HepG2 (cell line): ENCODE data around the gene PSMC3IP. TPM values are rescaled to one million over a fixed set of nuclear protein-coding genes. Genes with fewer than 3 reads are reported as not detected.

Experiments used
- ARID4A ChIP-seq: sonication (generic); formaldehyde crosslinking; IDR thresholded peaks from 2 replicates; pipeline ENCODE4 v1.5.0; 2020; ENCODE audit warnings: mild to moderate bottlenecking, missing genetic modification reagents, borderline replicate concordance
- BORCS8-MEF2B ChIP-seq: sonication (generic); formaldehyde crosslinking; IDR thresholded peaks from 2 replicates; pipeline ENCODE4 v1.8.0; 2022; ENCODE audit warnings: mild to moderate bottlenecking, missing genetic modification reagents
- FOXA1 ChIP-seq, 2 experiments: fragments of 450-650 bp in 1 of 2; sonication (generic) in 1 of 2; formaldehyde crosslinking in 1 of 2; IDR thresholded peaks; 2 replicates each; pipeline versions ENCODE4 v1.4.0 to v1.6.1; 2016 to 2020; ENCODE audit warnings: missing genetic modification reagents in 1 of 2
- GATA4 ChIP-seq: sonication (generic); IDR thresholded peaks from 2 replicates; pipeline ENCODE4 v1.6.1; 2016; ENCODE audit warnings: antibody characterized with exemption, low read depth, borderline replicate concordance
- HCFC1 ChIP-seq: fragments of 150-350 bp; IDR thresholded peaks from 2 replicates; pipeline ENCODE4 v1.6.1; 2014; ENCODE audit warnings: low read depth, low read length
- KLF11 ChIP-seq: IDR thresholded peaks from 2 replicates; pipeline ENCODE4 v1.6.1; 2016; ENCODE audit warnings: missing compliant biosample characterization
- MIXL1 ChIP-seq: IDR thresholded peaks from 2 replicates; pipeline ENCODE4 v1.6.1; 2016
- SIX1 ChIP-seq: sonication (generic); formaldehyde crosslinking; IDR thresholded peaks from 2 replicates; pipeline ENCODE4 v1.4.0; 2020; ENCODE audit warnings: missing genetic modification reagents, borderline replicate concordance
- SNAI1 ChIP-seq: sonication (generic); formaldehyde crosslinking; IDR thresholded peaks from 2 replicates; pipeline ENCODE4 v1.5.0; 2020; ENCODE audit warnings: mild to moderate bottlenecking, missing genetic modification reagents, borderline replicate concordance
- U2AF1 ChIP-seq: fragments of 200-400 bp; formaldehyde crosslinking; optimal IDR thresholded peaks from 2 replicates; pipeline ENCODE3; 2017; ENCODE audit warnings: mild to moderate bottlenecking, low read depth, low read length
- ZBTB4 ChIP-seq: sonication (generic); formaldehyde crosslinking; IDR thresholded peaks from 2 replicates; pipeline ENCODE4 v1.4.0; 2020; ENCODE audit warnings: missing genetic modification reagents, mild to moderate bottlenecking, borderline replicate concordance
- ZFP36L1 ChIP-seq: sonication (generic); formaldehyde crosslinking; IDR thresholded peaks from 2 replicates; pipeline ENCODE4 v1.8.0; 2022; ENCODE audit warnings: mild to moderate bottlenecking, missing genetic modification reagents, moderate library complexity
- ZMAT3 ChIP-seq: sonication (generic); formaldehyde crosslinking; conservative IDR thresholded peaks from 2 replicates; pipeline ENCODE4 v1.7.0; 2021; ENCODE audit warnings: missing genetic modification reagents
- ZNF280D ChIP-seq: sonication (generic); formaldehyde crosslinking; IDR thresholded peaks from 2 replicates; pipeline ENCODE4 v1.5.1; 2020; ENCODE audit warnings: mild to moderate bottlenecking, missing genetic modification reagents
- polyA plus RNA-seq, 8 experiments: library from polyadenylated mRNA; depleted of rRNA in 3 of 8; stranded (reverse) in 7 of 8; unstranded in 1 of 8; fragments of >200 nt; fragmentation: Illumina TruSeq in 4 of 8; extraction: Trizol in 4 of 8; gene quantifications; 2 replicates each; pipeline versions ENCODE4 v1.2.1 to v1.2.3, GENCODE V29; 2011 to 2016; ENCODE audit warnings: low read depth in 4 of 8, missing spikeins in 1 of 8, mixed read lengths in 1 of 8; ENCODE audit not compliant: insufficient read depth in 1 of 8
- total RNA-seq, 5 experiments: library from RNA; depleted of rRNA; stranded (reverse); fragments of >200 nt; fragmentation: Illumina TruSeq; extraction: Trizol; gene quantifications; 2 replicates each; pipeline ENCODE4 v1.2.3, GENCODE V29; 2016; ENCODE audit warnings: low read depth in 1 of 5
- TF ChIP-seq, protein P1 (sequence below): sonication (generic); formaldehyde crosslinking; IDR thresholded peaks from 2 replicates; pipeline ENCODE4 v1.5.0; 2020; ENCODE audit warnings: missing genetic modification reagents

Gene PSMC3IP
- total and polyA plus RNA-seq, 2 of the 13 experiments (the other 11 are each of a cell fraction or from before 2014, with no cell fraction given), result 6.5 to 22.4 TPM

- TF ChIP-seq ZBTB4 (no peak), ZMAT3 (peak; percentile 83; the same call in 1 of the 2 replicates), U2AF1 (no peak), SIX1 (CRISPR knock-in tag) (peak; percentile 55; the same call in 1 of the 2 replicates), BORCS8-MEF2B (CRISPR knock-in tag) (peak; percentile 60; the same call in 1 of the 2 replicates), GATA4 (peak; percentile 57; the same call in 1 of the 2 replicates), FOXA1 (IDR thresholded peaks at IDR 0.05) (no peak), FOXA1 (CRISPR knock-in tag; IDR thresholded peaks at IDR 0.05) (no peak), ARID4A (peak; percentile 93), MIXL1 (CRISPR knock-in tag) (peak; percentile 74), ZNF280D (CRISPR knock-in tag) (no peak), SNAI1 (no peak), ZFP36L1 (peak; percentile 50; the same call in 1 of the 2 replicates), KLF11 (CRISPR knock-in tag) (no peak; the same call in 1 of the 2 replicates), HCFC1 (peak; percentile 74)
- TF ChIP-seq, protein P1, sequence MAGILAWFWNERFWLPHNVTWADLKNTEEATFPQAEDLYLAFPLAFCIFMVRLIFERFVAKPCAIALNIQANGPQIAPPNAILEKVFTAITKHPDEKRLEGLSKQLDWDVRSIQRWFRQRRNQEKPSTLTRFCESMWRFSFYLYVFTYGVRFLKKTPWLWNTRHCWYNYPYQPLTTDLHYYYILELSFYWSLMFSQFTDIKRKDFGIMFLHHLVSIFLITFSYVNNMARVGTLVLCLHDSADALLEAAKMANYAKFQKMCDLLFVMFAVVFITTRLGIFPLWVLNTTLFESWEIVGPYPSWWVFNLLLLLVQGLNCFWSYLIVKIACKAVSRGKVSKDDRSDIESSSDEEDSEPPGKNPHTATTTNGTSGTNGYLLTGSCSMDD, result no peak
These were observed 15.6 kb downstream of the PSMC3IP start, which contains the start of gene COASY (continued) for GRCh38 chr17:42561897-42562387.
